Measurements from ENCODE around the gene TOP2B.

The TOP2B gene

GRCh38 chr3:25657293-25657692, 7.4 kb downstream of the TOP2B start:
- Mint-ChIP-seq H3K9me3 (no peaks in the 10 kb centered on the region), H3K36me3 (ENCODE audit: low read depth) (peaks cover 5% of the 10 kb centered on the region), H3K4me3 (no peak overlapping the region), H3K27ac (no peak overlapping the region), H3K27me3 (no peaks in the 10 kb centered on the region), H3K4me1 (ENCODE audit: low read depth) (peaks cover 88% of the 10 kb centered on the region)

GRCh38 chr3:25655659-25656058, 9.0 kb downstream of the TOP2B start:
- Mint-ChIP-seq H3K9me3 (peaks cover 1% of the 10 kb centered on the region), H3K4me1 (ENCODE audit: low read depth) (peaks cover 81% of the 10 kb centered on the region), H3K4me3 (no peak overlapping the region), H3K27me3 (no peaks in the 10 kb centered on the region), H3K27ac (no peak overlapping the region), H3K36me3 (ENCODE audit: low read depth) (peaks cover 14% of the 10 kb centered on the region)

DNA sequence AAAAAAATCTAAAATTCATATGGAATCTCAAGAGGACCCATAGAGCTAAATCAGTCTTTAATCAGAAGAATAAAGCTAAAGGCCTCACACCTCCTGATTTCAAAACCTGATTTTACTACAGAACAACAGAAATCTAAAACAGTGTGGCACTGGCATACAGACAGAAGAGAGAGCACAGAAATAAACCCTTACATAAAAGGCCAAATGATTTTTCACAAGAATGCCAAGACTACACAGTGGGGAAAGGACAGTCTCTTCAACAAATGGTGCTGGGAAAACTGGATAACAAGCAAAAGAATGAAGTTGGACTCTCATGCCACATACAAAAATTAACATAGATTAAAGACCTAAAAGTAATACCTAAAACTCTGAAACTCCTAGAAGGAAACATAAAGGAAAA, 10.1 kb downstream of the TOP2B start:
- peaks cover 75% of the 10 kb centered on the region for H3K4me1 Mint-ChIP-seq (ENCODE audit: low read depth)
- no peak overlapping the region for H3K27ac Mint-ChIP-seq
- peaks cover 7% of the 10 kb centered on the region for H3K9me3 Mint-ChIP-seq
- H3K4me3 Mint-ChIP-seq = no peak overlapping the region
- no peaks in the 10 kb centered on the region for H3K27me3 Mint-ChIP-seq
- peaks cover 20% of the 10 kb centered on the region for H3K36me3 Mint-ChIP-seq (ENCODE audit: low read depth)

- no peak overlapping the region for H3K4me3 Mint-ChIP-seq
- H3K27me3 Mint-ChIP-seq = no peaks in the 10 kb centered on the region
These were observed 11.4 kb downstream of the TOP2B start for GRCh38 chr3:25653322-25653721.

GRCh38 chr3:25652921-25653320, 11.8 kb downstream of the TOP2B start:
- Mint-ChIP-seq H3K9me3 (peaks cover 15% of the 10 kb centered on the region), H3K4me1 (ENCODE audit: low read depth) (peaks cover 77% of the 10 kb centered on the region), H3K27ac (peak overlapping the region; percentile 41), H3K4me3 (no peak overlapping the region), H3K27me3 (no peaks in the 10 kb centered on the region), H3K36me3 (ENCODE audit: low read depth) (peaks cover 32% of the 10 kb centered on the region)

More at GRCh38 chr3:25653322-25653721, 11.4 kb downstream of the TOP2B start:
- Mint-ChIP-seq H3K9me3 (peaks cover 15% of the 10 kb centered on the region), H3K36me3 (ENCODE audit: low read depth) (peaks cover 28% of the 10 kb centered on the region), H3K27ac (no peak overlapping the region), H3K4me1 (ENCODE audit: low read depth) (peaks cover 73% of the 10 kb centered on the region)

DNA sequence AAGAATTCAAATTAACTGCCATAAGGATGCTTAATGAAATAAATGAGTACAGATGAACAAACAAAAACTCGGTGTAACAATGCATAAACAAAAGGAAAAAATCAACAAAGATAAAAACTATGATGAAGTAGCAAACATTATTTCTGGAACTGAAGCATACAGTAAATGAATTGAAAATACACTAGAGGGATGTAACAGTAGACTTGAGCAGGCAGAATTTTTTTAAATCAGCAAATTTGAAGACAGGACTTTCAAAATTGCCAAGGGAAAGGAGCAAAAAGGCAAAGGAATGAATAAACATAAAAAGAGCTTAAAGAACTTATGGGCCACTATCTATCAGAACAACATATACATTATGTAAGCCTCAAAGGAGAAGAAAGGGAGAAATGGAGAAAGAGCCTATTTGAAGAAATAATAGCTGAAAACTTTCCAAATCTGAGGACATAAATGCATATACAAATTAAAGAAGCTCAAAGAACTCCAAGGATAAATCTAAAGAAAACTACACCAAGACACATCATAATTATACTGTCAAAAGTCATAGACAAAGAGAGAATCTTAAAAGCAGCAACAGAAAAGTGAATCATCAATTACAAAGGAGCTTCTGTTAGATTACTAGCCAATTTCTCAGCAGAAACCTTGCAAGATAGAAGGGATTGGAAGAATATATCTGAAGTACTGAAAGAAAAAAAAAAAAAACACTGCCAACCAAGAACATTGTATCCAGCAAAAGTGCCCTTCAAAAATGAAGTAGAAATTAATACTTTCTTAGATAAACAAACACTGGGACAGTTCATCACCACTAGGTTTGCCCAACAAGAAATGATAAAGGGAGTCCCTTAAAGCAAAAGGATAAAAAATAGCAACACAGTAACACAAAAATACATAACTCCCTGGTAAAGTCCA, 15.5 kb downstream of the TOP2B start:
- H3K9me3 Mint-ChIP-seq = peaks cover 15% of the 10 kb centered on the region
- H3K27me3 Mint-ChIP-seq = no peaks in the 10 kb centered on the region
- peaks cover 40% of the 10 kb centered on the region for H3K36me3 Mint-ChIP-seq (ENCODE audit: low read depth)
- H3K4me1 Mint-ChIP-seq (ENCODE audit: low read depth) = peaks cover 54% of the 10 kb centered on the region
- H3K4me3 Mint-ChIP-seq = no peak overlapping the region
- peak overlapping the region; percentile 52 for H3K27ac Mint-ChIP-seq

DNA sequence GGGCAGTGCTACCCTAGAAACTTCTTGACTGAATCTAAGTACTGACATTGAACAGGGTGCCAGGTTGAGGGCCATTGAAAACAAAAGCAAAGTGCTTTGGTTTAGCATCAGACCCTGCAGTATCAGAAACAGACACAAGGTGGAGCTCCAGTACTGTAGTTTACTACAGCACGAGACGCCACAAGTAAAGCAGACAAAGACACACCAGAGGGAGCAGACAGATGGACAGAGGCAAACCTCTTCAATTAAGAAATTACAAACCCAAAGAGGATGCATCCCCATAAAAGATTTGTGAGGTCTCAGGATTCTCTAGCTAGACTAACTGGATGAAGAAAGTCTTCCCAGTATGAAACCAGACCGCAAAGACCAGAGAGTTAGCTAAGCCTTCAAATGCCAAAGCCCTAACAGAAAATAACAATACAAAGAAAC, 16.6 kb downstream of the TOP2B start:
- Mint-ChIP-seq H3K4me1 (ENCODE audit: low read depth) (peaks cover 49% of the 10 kb centered on the region), H3K4me3 (no peak overlapping the region), H3K9me3 (peaks cover 15% of the 10 kb centered on the region), H3K36me3 (ENCODE audit: low read depth) (peaks cover 48% of the 10 kb centered on the region), H3K27me3 (no peaks in the 10 kb centered on the region), H3K27ac (no peak overlapping the region)

GRCh38 chr3:25635038-25635437, 29.7 kb downstream of the TOP2B start:
- Mint-ChIP-seq H3K9me3 (no peaks in the 10 kb centered on the region), H3K4me3 (no peak overlapping the region), H3K27me3 (no peaks in the 10 kb centered on the region), H3K36me3 (ENCODE audit: low read depth) (peaks cover 71% of the 10 kb centered on the region), H3K27ac (peak overlapping the region; percentile 42), H3K4me1 (ENCODE audit: low read depth) (peaks cover 14% of the 10 kb centered on the region)

DNA sequence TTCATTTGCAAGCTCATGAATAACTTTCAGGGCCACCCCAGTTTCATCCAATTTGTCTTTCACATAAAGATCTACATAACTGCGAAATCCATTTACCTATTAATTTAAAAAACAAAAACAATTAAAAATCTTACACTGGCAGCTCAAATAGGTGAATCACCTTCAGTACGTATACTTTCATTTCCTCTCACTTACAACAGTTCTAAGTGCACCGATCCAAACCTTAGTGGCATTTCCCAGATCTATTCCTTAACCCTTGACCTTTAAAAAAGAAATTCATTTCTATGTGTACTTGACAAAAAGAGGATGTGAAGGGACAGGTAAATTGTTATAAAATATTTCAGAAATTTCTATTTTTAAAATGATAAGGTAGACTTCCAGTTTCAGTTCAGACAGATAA, 30.8 kb downstream of the TOP2B start:
- H3K9me3 Mint-ChIP-seq = no peaks in the 10 kb centered on the region
- H3K27me3 Mint-ChIP-seq = no peaks in the 10 kb centered on the region
- no peak overlapping the region for H3K4me3 Mint-ChIP-seq
- H3K36me3 Mint-ChIP-seq (ENCODE audit: low read depth) = peaks cover 76% of the 10 kb centered on the region
- H3K4me1 Mint-ChIP-seq (ENCODE audit: low read depth) = peaks cover 14% of the 10 kb centered on the region
- H3K27ac Mint-ChIP-seq = no peak overlapping the region

- no peaks in the 10 kb centered on the region for H3K9me3 Mint-ChIP-seq
- no peak overlapping the region for H3K27ac Mint-ChIP-seq
- H3K4me3 Mint-ChIP-seq = no peak overlapping the region
- peaks cover 69% of the 10 kb centered on the region for H3K36me3 Mint-ChIP-seq (ENCODE audit: low read depth)
- no peaks in the 10 kb centered on the region for H3K27me3 Mint-ChIP-seq
- H3K4me1 Mint-ChIP-seq (ENCODE audit: low read depth) = peaks cover 14% of the 10 kb centered on the region
These were observed 32.7 kb downstream of the TOP2B start for GRCh38 chr3:25631989-25632388.

DNA sequence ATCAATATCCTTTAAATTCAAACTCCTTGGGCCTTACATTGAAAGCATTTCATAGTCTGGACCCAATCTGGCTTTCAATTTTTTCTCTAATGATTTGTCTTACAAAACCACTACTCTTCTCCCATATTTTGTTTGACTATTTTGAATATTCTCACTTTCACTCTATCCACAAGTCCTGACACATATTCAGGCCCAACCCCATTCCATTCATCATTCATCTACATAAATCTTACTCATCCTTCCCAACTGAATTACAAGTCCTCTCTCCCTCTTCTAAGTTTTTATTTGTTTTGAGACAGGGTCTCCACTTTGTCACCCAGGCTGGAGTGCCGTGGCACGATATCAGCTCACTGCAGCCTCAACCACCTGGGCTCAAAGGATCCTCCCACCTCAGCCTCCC, 43.6 kb downstream of the TOP2B start:
- Mint-ChIP-seq H3K27me3 (no peaks in the 10 kb centered on the region), H3K4me3 (no peak overlapping the region), H3K36me3 (ENCODE audit: low read depth) (peaks cover 73% of the 10 kb centered on the region), H3K27ac (peak overlapping the region; percentile 69), H3K4me1 (ENCODE audit: low read depth) (peaks cover 6% of the 10 kb centered on the region), H3K9me3 (no peaks in the 10 kb centered on the region)

DNA sequence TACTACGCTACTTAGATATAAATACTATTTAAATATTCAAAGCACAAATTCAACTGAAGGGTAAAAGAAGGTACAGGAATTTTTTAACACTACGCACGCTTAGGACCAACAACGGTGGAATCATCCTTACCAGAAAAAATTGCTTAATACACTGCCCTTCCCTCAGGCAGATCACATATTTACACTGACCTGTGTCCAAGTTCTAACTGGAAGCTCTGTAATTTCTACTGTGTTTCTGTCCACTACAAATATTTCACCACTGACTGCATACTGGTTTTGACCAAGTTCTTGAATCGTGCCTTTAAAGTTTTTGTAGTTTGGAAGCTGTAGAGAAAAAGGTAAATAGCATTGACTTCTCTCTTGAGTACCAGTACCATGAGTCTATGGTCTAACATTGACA, 44.2 kb downstream of the TOP2B start:
- Mint-ChIP-seq H3K36me3 (ENCODE audit: low read depth) (peaks cover 72% of the 10 kb centered on the region), H3K4me3 (no peak overlapping the region), H3K4me1 (ENCODE audit: low read depth) (peaks cover 6% of the 10 kb centered on the region), H3K9me3 (no peaks in the 10 kb centered on the region), H3K27me3 (no peaks in the 10 kb centered on the region), H3K27ac (peak overlapping the region; percentile 69)

GRCh38 chr3:25619382-25619781, 45.3 kb downstream of the TOP2B start:
- H3K9me3 Mint-ChIP-seq = no peaks in the 10 kb centered on the region
- peaks cover 68% of the 10 kb centered on the region for H3K36me3 Mint-ChIP-seq (ENCODE audit: low read depth)
- no peak overlapping the region for H3K27ac Mint-ChIP-seq
- H3K27me3 Mint-ChIP-seq = no peaks in the 10 kb centered on the region
- H3K4me3 Mint-ChIP-seq = no peak overlapping the region
- H3K4me1 Mint-ChIP-seq (ENCODE audit: low read depth) = peaks cover 6% of the 10 kb centered on the region

GRCh38 chr3:25618028-25618427, 46.7 kb downstream of the TOP2B start:
- Mint-ChIP-seq H3K4me3 (no peak overlapping the region), H3K36me3 (ENCODE audit: low read depth) (peaks cover 56% of the 10 kb centered on the region), H3K27ac (no peak overlapping the region), H3K27me3 (no peaks in the 10 kb centered on the region), H3K9me3 (no peaks in the 10 kb centered on the region), H3K4me1 (ENCODE audit: low read depth) (peaks cover 6% of the 10 kb centered on the region)

- H3K27ac Mint-ChIP-seq = no peak overlapping the region
These were observed 53.5 kb downstream of the TOP2B start for GRCh38 chr3:25611193-25611592.

DNA sequence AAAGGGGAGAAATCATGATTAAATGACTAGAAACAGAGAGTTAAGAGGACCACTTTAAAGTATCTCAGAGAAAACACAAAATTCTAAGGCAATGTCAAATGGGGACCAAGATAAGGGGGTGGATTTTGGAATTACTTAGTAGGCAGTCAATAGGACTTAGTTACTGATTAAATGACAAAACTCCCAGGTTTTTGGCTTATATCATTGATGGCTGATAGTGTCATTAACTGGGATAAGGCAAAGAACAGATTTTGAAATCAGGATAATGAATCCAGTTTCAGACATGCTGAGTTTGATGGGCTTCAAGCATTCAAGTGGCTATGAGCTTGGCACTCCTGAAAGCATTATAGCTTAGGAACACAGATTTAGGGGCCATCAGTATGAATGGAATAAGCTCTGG, 53.9 kb downstream of the TOP2B start:
- no peaks in the 10 kb centered on the region for H3K27me3 Mint-ChIP-seq
- no peak overlapping the region for H3K4me3 Mint-ChIP-seq
- peaks cover 60% of the 10 kb centered on the region for H3K36me3 Mint-ChIP-seq (ENCODE audit: low read depth)
- H3K9me3 Mint-ChIP-seq = no peaks in the 10 kb centered on the region
- no peak overlapping the region for H3K27ac Mint-ChIP-seq
- H3K4me1 Mint-ChIP-seq (ENCODE audit: low read depth) = no peaks in the 10 kb centered on the region

More at GRCh38 chr3:25611193-25611592, 53.5 kb downstream of the TOP2B start:
- Mint-ChIP-seq H3K4me3 (no peak overlapping the region), H3K9me3 (no peaks in the 10 kb centered on the region), H3K27me3 (no peaks in the 10 kb centered on the region), H3K4me1 (ENCODE audit: low read depth) (no peaks in the 10 kb centered on the region), H3K36me3 (ENCODE audit: low read depth) (peaks cover 55% of the 10 kb centered on the region)

All from stimulated activated naive CD8-positive, alpha-beta T cell treated with anti-CD3 and anti-CD28 coated beads, Interleukin-15, Interleukin-2, amounts not matched to agents 100 ng/mL and 50 ng/mL, for 24 hours (primary cell).